DMS79 (cell line): ENCODE results near the gene FHIT.

ENCODE experiments used
- DNase-seq: peaks from one replicate; lab custom pipeline; 2025; lab: John Stamatoyannopoulos, UW

FHIT gene

DNA sequence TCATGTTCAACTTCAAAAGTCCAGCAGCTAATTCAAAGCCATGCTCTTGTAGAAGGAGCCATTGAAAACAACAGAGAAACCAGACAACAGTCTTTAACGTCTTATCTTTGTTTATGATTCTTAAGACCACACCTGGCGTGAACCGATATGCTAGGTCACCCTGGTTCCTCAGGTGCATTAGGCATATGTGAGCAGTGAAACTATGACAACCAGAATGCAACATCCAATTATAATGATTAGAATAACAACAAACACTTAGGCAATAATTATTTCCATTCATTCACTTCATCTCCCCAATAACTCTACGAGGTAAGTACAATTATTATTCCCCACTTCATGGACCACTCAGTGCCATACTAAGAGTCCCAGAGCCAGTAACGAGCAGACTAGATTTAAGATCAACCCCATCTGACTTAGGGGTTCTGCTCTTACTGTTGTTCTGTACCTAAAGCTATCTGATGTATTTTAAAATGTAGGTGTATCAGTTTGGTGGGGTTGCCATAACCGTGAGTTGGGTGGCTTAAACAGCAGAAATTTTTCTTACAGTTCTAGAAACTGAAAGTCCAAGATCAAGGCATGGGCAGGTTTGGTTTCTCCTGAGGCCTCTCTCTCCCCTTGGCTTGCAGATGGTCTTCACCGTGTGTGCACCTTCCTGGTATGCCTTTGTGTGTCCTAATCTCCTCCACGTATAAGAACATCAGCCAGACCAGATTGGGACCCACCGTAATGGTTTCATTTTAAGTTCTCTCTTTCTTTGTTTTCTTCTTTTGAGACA, 1203.6 kb downstream of the FHIT start:
- DNase-seq: no peak

DNA sequence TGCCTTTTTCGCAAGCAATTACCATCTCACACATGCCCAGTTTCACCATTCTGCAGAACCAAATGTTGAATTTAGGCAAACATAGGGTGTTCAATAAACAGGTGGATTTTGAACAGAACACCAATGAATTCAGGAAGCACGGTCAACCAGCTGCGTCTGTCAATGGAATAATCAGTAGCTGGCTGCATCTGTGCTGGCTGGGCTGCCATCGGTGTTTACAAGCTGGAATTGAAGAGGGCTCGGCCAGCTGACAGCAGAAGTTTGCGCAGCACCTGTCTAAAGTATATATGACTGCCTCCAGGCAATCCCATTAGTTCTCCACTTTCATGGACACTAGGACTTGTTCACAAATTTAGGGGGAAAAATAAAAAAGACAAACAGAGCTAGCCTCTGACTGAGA, 1205.0 kb downstream of the FHIT start:
- DNase-seq: no peak

DNA sequence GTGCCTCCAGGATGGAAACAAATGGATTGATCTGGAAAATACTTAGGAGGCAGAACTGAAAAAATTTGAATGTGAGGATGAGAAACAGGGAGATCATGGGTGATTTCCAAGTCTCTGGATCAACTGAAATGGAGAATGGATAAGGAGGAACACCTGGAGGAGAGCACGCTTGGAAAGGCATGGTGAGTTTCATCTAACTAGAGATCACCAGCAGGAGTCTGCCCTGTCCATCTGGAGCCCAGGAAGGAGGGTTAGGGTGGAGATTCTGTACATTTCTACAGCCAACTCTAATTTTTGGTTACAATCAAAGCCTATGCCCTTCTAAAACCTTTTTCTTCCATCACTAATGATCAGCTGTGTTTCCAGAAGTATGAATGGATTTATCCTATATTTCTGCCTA, 1205.6 kb downstream of the FHIT start:
- DNase-seq: no peak

DNA sequence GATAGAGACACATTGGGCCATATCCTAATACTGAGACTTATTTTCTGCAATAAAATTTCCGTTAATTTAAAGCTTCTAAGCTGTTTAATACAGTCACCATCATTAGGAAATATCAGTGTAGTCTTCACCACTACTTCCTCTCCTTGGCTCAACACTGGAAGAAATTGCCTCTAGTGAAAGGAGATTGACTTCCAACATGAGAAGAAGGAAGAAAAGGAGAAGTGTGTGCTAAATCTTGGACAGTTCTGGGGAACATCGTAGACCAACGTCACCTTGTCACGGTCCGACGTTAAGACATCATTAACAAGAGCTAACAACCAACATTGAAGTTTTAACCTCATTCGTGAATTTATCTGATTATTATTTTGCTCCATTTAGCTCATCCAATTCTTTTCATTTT, 1214.4 kb downstream of the FHIT start:
- no peak for DNase-seq

DNA sequence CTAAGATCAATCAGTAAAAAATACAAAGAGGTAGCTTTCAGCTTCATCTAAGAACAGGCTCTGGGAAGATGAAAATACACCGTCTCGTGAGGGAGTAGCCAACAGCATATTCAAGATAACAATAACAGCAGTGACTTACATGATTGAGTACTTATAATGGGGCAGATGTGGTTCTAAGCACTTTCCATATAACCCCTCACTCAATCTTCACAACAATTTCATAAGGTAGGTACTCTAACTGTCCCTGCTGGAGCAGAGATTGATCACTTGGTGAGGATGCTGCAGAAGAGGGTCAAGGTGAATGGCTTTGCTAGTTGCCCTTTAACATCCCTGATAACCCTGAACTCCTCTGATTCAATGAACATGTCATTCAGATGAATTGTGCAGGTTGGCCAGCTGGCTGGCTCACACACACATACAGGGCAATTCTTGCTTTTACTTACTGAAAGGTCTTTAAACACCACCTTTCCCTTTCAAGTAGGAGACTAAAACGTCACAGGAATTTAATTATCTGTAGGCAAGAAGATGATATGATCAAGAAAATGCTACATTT, 1217.3 kb downstream of the FHIT start:
- DNase-seq: no peak

DNA sequence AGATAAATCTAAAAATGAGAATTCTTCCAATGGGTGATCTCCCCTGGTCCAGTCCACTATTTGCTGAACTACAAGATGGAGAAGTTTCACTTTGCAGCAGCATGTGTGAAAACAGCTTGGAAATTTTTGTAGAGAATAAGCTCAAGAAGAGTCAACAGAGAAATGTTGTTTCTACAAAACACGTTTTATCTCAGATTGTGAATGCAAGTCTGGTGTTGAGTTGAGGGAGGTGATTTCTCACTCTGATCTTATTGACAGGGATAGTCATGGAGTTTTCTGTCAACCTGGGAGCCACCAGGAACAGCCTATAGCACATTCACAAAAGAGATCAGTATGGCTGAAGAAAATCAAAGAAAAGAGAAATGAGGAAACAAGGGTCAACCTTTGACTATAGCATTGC, 1220.3 kb downstream of the FHIT start:
- DNase-seq: no peak

DNA sequence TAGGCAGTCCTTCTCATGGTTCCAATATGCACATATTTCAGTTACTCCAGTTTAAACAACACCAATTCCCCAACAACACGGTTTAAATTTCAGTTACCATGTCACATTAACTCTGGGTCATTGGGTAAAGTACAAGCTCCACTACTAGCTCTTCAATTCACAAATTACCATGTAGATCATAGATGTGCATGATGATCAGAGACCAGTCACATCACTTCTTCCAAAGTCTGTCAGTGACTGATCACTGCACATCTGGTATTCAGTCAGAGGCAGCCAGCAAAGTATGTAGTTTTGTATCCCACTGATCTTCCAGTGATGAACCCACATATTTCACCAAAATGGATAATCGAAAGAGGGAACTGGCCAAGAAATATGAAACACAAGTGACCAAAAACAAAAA, 1223.0 kb downstream of the FHIT start:
- DNase-seq: no peak

DNA sequence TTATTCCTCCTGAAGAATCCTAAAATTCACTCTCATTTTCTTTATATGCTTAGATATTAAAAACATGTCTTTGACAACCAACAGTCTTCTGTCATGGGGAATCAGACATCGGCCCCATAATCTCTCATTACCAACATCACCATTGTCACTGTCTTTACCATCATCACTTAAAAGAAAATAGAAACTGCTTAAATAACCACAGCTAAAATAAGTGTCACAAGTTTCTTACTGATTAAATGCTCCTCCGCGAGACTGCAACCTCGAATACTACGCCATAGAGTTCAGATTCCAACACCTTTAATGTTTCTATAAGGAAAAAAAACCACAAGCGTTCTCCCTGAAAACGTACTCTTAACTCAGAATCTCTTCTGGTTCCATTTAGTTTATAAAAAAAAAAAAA, 1223.9 kb downstream of the FHIT start:
- DNase-seq: no peak

DNA sequence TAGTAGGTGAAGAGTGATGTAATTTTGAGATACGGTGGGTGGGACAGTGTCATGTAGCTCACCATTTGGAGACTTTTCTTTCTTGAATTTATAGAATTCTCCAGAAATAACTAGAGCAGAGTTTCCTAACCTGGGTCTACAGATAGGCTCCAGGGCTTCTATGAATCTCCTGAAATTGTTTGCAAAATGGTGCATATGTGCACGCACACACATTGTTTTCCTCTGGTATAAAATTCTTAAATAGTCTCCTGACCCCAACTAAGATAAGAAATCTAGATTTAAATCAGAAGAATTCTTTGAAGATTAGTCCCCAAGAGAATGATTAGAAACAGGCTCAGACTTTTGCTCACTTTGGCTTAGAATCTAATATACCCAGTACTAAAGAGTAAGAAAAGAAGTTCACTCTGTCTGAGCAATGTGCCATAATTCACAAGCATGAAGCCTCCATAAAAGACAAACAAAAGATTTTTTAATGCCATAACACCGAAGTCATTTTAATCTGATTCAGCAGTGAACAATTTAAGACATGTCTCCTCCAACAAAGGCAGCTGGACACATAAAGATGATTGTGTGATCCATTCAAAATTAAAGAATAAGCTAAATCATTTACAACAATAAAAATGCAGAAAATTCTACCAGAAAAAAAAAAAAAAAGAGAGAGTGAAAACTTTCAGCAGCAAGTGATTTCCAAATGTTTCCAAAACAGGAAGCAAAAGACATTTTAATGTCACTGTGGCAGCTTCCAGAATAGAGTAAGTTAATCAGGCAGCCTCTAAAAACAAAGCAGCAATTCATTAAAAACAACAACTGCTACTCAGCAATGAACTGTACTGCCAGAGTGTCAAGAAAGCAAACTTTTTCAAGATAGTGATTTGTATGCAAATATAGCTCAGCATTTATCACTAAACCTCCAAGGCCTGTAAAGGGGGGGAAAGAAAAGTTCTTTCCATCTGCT, 1225.9 kb downstream of the FHIT start:
- no peak for DNase-seq

DNA sequence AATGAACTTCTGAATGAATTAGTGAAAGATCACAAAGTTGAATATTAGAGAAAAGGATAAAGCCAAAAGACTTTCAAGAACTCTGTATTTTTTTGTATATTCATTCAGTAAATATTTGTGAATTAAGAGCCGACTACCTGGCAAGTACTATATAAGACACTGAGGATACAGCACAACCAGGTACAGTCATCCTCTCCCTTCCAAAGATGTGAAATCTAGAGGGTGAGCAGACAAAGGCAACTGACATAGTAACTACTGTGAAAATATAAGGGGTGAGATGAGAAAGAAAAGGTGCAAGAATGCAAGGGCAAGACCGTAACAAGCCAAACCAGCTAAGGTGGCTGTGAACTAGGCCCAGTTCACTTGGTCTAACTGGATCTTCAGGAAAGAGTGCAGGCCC, 1226.9 kb downstream of the FHIT start:
- no peak for DNase-seq

DNA sequence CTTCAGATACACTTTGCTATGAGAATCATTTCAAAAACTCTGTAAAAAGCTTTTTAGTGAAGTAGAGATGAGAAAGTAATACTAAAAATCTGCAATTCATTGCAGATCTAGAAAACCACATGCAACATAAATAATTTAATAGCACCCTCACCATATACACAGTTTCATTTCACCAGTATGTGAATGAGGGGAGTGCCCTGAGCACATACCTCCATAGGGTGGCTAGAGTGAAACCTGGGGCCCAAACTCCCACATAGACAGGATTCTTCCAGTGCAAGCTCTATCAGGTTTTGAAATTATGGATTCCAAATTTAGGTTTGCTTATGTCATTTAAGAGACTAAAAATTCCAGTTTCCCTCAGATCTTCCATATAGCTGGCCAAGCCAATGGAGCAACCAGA, 1228.1 kb downstream of the FHIT start:
- no peak for DNase-seq

DNA sequence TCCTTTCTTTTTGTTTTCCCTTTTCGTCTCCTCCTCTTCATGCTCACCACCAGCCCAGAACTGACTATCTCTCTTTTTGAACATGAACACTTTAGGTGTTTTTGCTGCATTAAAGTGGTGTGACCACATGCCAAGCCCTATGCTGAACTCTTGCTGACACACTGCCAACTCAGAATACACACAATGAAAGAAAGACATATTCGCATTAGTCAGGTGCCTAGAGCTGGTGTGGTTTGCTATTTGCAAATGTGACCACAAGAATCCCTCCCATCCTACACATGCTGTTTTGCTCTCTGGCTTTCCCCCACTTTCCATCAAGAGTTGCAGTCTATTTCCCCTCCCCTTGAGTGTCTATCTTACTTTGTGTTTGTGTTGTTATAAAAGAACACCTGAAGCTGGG, 1233.6 kb downstream of the FHIT start:
- DNase-seq: no peak

DNA sequence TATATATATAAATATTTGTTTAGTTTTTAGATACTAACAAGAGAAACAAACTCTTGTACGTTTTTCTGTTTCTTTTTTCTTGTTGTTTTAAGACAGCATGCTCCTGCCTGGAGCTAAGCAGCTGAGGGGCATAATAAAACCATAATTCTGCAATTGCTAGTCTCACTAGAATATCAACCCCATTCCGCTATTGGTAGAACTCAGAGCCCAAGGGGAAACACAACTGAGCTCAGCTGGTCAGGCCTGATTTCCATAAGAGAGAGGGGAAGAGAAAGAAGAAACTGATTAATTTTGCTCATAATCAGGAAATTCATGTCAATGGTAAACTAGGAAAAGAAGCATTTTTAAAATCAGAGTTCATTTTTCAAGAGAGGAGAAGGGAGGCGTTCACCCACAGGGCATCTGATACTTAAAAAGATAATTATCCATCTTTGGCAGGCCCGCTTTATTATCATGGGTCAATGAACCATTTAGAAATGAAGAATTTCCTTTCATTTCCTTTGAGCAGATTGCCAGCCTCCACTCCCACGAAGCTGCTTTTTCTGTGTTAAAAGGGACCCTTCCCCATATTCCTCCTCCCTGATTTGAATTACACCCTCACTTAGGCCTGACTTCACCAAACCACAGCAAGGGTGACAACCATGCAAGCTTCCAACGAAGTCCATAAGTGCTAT, 1236.1 kb downstream of the FHIT start:
- no peak for DNase-seq

DNA sequence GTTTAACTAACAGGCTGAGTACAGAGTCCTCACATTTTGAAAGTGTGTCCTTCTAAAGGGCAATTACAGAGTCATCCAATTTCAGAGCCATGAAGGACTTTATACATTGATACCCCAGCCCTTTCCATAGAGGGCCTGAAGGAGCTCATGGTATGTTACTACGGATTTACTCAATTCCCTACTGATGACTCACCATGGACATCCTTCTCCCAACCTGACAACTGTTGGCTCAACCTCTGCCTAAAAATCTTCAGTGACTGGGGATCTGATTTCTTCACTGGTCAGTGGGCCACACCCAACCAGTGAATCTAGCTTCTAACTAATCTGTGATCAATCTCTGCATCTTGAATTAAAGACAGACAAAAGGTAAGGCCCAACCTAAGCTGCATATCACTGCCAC, 1238.0 kb downstream of the FHIT start:
- no peak for DNase-seq

DNA sequence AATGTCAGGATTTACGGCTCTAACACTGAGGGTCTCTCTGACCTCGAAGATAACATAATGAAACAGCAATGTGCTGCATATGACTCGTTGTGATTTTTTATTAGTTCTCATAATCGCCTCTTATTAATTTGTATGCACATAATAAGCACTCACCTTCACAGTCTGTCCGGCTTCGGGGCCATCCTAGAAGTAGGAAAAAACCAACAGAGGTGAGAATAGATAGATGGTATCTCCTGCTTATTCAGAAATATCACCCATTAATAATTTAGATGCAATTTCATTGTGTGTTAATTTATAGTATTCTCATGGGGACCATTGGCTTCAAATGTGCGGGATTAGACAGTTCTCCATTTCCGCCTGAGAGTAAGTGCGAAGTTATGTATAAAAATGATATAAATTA, 1240.0 kb downstream of the FHIT start:
- DNase-seq: no peak

DNA sequence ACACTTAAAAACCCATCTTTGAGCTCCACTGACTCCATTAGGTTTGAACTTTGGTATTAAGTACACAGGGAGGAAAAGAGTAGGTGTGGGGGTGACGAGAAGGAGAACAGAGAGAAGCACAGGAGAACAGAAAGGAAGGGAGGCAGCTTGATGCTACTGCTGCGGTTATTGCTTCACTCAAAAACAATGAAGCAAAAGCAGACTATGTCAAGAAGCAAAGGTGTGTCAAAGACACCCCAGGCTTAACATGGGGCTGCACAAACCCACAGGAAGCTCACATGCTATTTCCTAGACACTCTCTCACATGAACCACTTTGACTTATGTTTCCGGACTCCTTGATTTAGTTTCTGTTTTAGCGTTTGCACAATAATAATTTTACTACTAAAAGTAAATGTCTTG, 1240.5 kb downstream of the FHIT start:
- DNase-seq: no peak

DNA sequence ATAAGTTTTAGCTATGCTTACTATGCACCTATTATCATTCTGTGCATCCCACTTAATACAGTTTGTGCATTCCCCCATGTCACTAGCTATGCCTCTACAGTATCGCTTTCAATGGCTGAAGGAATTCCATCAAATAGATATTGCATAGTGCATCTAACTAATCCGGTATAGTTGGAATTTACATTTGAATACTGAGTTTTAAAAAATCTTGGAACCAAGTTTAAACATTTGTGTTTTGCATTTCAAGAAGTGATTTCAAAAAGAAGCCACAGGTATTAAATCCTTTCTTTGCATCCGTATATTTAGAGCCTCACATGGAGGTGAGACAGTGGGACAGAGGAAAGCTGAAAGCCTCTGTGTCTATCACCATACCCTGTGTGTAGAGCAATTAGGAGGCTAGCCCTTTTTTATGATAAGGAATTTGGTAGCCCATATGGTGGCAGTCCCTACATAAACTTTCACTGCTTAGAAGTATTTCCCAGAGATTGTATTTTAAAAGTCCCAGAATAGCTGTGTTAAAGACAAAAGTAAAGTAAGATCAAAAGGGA, 1241.2 kb downstream of the FHIT start:
- DNase-seq: no peak

DNA sequence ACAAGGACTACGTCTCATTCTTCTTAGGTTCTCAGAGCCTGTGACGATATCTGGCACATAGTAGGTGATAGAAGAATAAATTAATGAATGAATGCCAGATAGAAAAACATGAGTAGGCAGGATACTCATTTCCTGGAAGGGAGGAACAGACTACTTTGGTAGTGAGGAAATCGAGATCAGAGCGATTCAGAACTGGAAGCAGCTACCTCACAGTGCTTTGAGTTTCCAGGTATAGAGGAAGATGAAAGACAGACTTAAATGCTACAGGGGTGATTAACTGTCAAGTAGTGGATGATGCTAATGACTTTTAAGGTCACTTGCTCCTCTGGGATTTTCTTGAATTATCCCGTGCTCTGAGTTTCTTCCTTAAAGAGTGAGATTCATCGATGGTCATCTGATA, 1249.9 kb downstream of the FHIT start:
- DNase-seq: no peak

DNA sequence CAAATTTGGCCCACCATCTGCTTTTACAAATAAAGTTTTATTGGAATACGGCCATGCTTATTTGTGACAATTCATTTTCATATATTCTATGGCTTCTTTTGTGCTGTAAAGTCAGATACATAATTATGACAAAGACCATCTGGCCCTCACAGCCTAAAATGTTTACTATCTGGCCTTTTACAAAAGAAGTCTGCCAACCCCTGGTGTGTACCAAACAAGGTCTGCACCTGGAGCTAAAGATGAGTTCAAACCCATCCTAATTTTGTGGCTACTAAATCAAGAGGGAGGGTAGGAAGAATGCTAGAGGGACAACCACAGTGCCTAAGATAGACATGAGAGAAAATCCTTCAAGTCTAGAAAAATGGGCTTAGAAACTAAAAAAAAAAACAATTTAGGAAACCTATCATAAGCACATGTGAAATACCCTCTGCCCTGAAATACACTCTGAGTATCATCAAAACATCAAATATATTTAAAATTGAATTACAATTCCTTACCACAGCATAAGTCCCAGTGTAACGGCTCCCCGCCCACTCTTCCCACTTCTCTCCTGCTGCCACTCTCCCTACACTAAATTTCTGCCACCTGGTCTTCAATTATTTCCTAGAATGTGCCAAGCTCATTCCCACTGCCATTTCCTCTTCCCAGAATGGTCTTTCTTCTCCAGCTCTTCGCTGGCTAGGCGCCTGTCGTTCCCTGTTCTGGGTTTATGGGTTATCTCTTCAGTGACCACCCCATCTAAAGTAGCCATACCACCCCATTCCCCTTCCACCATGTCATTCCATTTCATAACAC, 1250.7 kb downstream of the FHIT start:
- no peak for DNase-seq

DNA sequence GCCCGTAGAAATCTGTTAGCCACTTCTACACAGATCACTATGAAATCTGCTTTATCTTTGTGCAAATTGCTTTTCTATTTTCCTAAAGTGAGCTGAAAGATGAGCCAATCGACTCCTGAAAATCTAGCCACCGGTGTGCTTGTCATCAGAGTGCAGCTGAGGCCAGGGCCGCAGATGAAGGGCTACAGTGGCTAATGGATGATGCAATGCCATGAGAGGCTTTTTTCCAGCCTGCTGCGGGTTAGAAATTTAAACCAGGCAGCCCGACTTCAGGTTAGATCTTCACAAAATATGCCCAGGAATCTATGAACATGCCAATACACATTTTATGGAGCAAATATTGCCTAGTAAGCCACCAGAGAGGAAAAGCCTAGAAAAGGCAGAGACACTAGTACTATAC, 1253.2 kb downstream of the FHIT start:
- no peak for DNase-seq

DNA sequence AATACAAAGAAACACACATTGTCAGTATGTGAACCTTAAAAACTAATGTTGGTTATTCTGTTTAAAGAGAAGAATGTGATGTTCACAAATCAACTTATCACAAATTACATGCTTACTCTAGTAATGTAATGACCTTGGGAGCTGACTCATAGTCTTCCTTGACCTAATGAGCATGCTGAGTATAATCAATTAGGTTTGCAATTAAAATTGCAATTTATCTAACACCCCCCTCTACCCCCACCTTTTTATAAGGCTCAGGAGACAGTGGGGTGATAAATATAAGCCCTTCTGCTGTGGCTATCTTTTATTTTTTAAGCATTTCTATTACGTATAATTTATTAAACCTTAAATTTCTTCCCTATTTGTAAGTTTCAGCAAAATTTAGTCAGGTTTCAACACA, 1253.7 kb downstream of the FHIT start:
- DNase-seq: no peak
